ENCODE data around the gene ELOVL6. TPM values are rescaled to one million over a fixed set of nuclear protein-coding genes. Genes with fewer than 3 reads are reported as not detected.

Gene ELOVL6
- total and polyA plus RNA-seq, 11 donors, result 0.50 to 22.4 (median 2.9) TPM

GRCh38 chr4:110139111-110139510 is 59.3 kb downstream of the ELOVL6 start:
- ATAC-seq (no peak), DNase-seq (no peak)
- intact Hi-C loops (cut with DNase I), result no loop called here
- H3K36me3 ChIP-seq, result no peaks in the 10 kb centered on the region
- WGBS, 4 donors, result 33 to 54% (median 50%) methylated on average over 3 of the region's 3 CpGs
- H3K4me3 ChIP-seq, result no peak overlapping the region
- H3K9me3 ChIP-seq, result no peaks in the 10 kb centered on the region
- H3K27ac ChIP-seq, result no peak overlapping the region
- no peaks in the 10 kb centered on the region for H3K4me1 ChIP-seq
- TF ChIP-seq CTCF (IDR thresholded peaks at IDR 0.05) (no peak), POLR2A (IDR thresholded peaks at IDR 0.05) (no peak)
- no peaks in the 10 kb centered on the region for H3K27me3 ChIP-seq

- no peak for DNase-seq
- H3K4me3 ChIP-seq, result no peak overlapping the region
- H3K36me3 ChIP-seq, result no peaks in the 10 kb centered on the region
- H3K27ac ChIP-seq, result no peak overlapping the region
- no peaks in the 10 kb centered on the region for H3K9me3 ChIP-seq
- no peak for ATAC-seq
- intact Hi-C loops (cut with DNase I), result no loop called here
- 62 to 73% (median 67%) methylated on average over 1 of the region's 1 CpG for whole genome bisulfite sequencing, 4 donors
- TF ChIP-seq CTCF (IDR thresholded peaks at IDR 0.05) (no peak), POLR2A (IDR thresholded peaks at IDR 0.05) (no peak)
- no peaks in the 10 kb centered on the region for H3K4me1 ChIP-seq
- H3K27me3 ChIP-seq, result no peaks in the 10 kb centered on the region
Measured at GRCh38 chr4:110138551-110138950, 59.9 kb downstream of the ELOVL6 start.

GRCh38 chr4:110137829-110138228 is 60.6 kb downstream of the ELOVL6 start:
- Histone ChIP-seq H3K4me1 (no peaks in the 10 kb centered on the region), H3K9me3 (no peaks in the 10 kb centered on the region), H3K27ac (no peak overlapping the region), H3K4me3 (no peak overlapping the region), H3K36me3 (no peaks in the 10 kb centered on the region), H3K27me3 (no peaks in the 10 kb centered on the region)
- intact Hi-C loops (cut with DNase I), result no loop called here
- ATAC-seq (no peak), DNase-seq (no peak)
- WGBS, 4 donors, result 43 to 73% (median 51%) methylated on average over 1 of the region's 1 CpG
- TF ChIP-seq CTCF (IDR thresholded peaks at IDR 0.05) (no peak), POLR2A (IDR thresholded peaks at IDR 0.05) (no peak)

- H3K27me3 ChIP-seq, result no peaks in the 10 kb centered on the region
- intact Hi-C loops (cut with DNase I), result no loop called here
- no peaks in the 10 kb centered on the region for H3K9me3 ChIP-seq
- WGBS, 4 donors, result 63 to 86% (median 72%) methylated on average over 1 of the region's 1 CpG
- ATAC-seq (no peak), DNase-seq (no peak)
- no peak overlapping the region for H3K4me3 ChIP-seq
- H3K36me3 ChIP-seq, result no peaks in the 10 kb centered on the region
- no peak overlapping the region for H3K27ac ChIP-seq
- no peaks in the 10 kb centered on the region for H3K4me1 ChIP-seq
- no peak for TF ChIP-seq CTCF (IDR thresholded peaks at IDR 0.05)
- no peak for TF ChIP-seq POLR2A (IDR thresholded peaks at IDR 0.05)
Measured at GRCh38 chr4:110135523-110135922, 62.9 kb downstream of the ELOVL6 start.
